SK-N-SH treated with all-trans-retinoic acid at 6 μM for 48 hours (cell line): Measurements from ENCODE around the gene AP3S2.

Experiments
- ATAC-seq: fragments of 200-7000 bp; cut with Tn5 transposase; 3 replicates; pipeline ENCODE4 v1.9.1; 2020; ENCODE audit warnings: mild to moderate bottlenecking, moderate library complexity
- ARNTL ChIP-seq: fragments of 450-650 bp; formaldehyde crosslinking; IDR thresholded peaks from 2 replicates; pipeline ENCODE4 v1.5.0; 2020; ENCODE audit warnings: low read depth, mild to moderate bottlenecking, moderate library complexity, borderline replicate concordance
- CREB5 ChIP-seq: fragments of 250-450 bp; sonication (Bioruptor Pico); IDR thresholded peaks from 2 replicates; pipeline ENCODE4 v1.5.1; 2020; ENCODE audit warnings: low read depth, mild to moderate bottlenecking, moderate library complexity
- CSDC2 ChIP-seq: fragments of 250-450 bp; sonication (Bioruptor Pico); IDR thresholded peaks from 2 replicates; pipeline ENCODE4 v1.5.0; 2020; ENCODE audit warnings: mild to moderate bottlenecking, moderate library complexity
- CSRNP3 ChIP-seq: fragments of 250-450 bp; sonication (Bioruptor Pico); IDR thresholded peaks from 2 replicates; pipeline ENCODE4 v1.5.1; 2021; ENCODE audit warnings: mild to moderate bottlenecking, moderate library complexity
- ESRRG ChIP-seq: fragments of 250-450 bp; sonication (Bioruptor Pico); IDR thresholded peaks from 2 replicates; pipeline ENCODE4 v1.6.1; 2021; ENCODE audit warnings: mild to moderate bottlenecking
- GLIS3 ChIP-seq: fragments of 250-450 bp; sonication (Bioruptor Pico); IDR thresholded peaks from 2 replicates; pipeline ENCODE4 v1.5.0; 2020; ENCODE audit warnings: mild to moderate bottlenecking, moderate library complexity
- OSR1 ChIP-seq: fragments of 250-450 bp; sonication (Bioruptor Pico); IDR thresholded peaks from 2 replicates; pipeline ENCODE4 v1.8.0; 2022; ENCODE audit warnings: moderate library complexity, mild to moderate bottlenecking, inconsistent platforms
- PATZ1 ChIP-seq: fragments of 250-450 bp; sonication (Bioruptor Pico); IDR thresholded peaks from 2 replicates; pipeline ENCODE4 v1.8.0; 2020; ENCODE audit warnings: mild to moderate bottlenecking, moderate library complexity, borderline replicate concordance
- POU6F1 ChIP-seq: fragments of 250-450 bp; sonication (Bioruptor Pico); IDR thresholded peaks from 2 replicates; pipeline ENCODE4 v1.8.0; 2021; ENCODE audit warnings: low read depth, mild to moderate bottlenecking, moderate library complexity, borderline replicate concordance
- PPARA ChIP-seq: fragments of 250-450 bp; sonication (Bioruptor Pico); IDR thresholded peaks from 2 replicates; pipeline ENCODE4 v1.5.0; 2020; ENCODE audit warnings: mild to moderate bottlenecking, borderline replicate concordance
- RARB ChIP-seq: fragments of 250-450 bp; sonication (Bioruptor Pico); IDR thresholded peaks from 2 replicates; pipeline ENCODE4 v1.8.0; 2021; ENCODE audit warnings: mild to moderate bottlenecking, moderate library complexity
- SNAI2 ChIP-seq: fragments of 250-450 bp; sonication (Bioruptor Pico); IDR thresholded peaks from 2 replicates; pipeline ENCODE4 v1.5.0; 2020; ENCODE audit warnings: mild to moderate bottlenecking, moderate library complexity
- TCF4 ChIP-seq: fragments of 250-450 bp; sonication (Bioruptor Pico); IDR thresholded peaks from 2 replicates; pipeline ENCODE4 v1.8.0; 2021; ENCODE audit warnings: mild to moderate bottlenecking, moderate library complexity, borderline replicate concordance
- TOX ChIP-seq: fragments of 250-450 bp; sonication (Bioruptor Pico); IDR thresholded peaks from 2 replicates; pipeline ENCODE4 v1.8.0; 2021; ENCODE audit warnings: mild to moderate bottlenecking, moderate library complexity, borderline replicate concordance
- TSHZ2 ChIP-seq: fragments of 250-450 bp; sonication (Bioruptor Pico); IDR thresholded peaks from 2 replicates; pipeline ENCODE4 v1.5.0; 2020; ENCODE audit warnings: mild to moderate bottlenecking, moderate library complexity
- ZC3H10 ChIP-seq: fragments of 250-450 bp; sonication (Bioruptor Pico); IDR thresholded peaks from 2 replicates; pipeline ENCODE4 v1.5.1; 2021; ENCODE audit warnings: mild to moderate bottlenecking, moderate library complexity
- ZFP3 ChIP-seq: fragments of 250-450 bp; sonication (Bioruptor Pico); IDR thresholded peaks from 2 replicates; pipeline ENCODE4 v1.5.0; 2020; ENCODE audit warnings: mild to moderate bottlenecking, moderate library complexity
- ZFP30 ChIP-seq: fragments of 450-650 bp; formaldehyde crosslinking; IDR thresholded peaks from 2 replicates; pipeline ENCODE4 v1.5.0; 2022; ENCODE audit warnings: mild to moderate bottlenecking, moderate library complexity
- ZNF565 ChIP-seq: fragments of 450-650 bp; formaldehyde crosslinking; conservative IDR thresholded peaks from 2 replicates; pipeline ENCODE4 v1.5.0; 2020; ENCODE audit warnings: low read depth, mild to moderate bottlenecking, moderate library complexity
- ZNF70 ChIP-seq: fragments of 450-650 bp; formaldehyde crosslinking; IDR thresholded peaks from 2 replicates; pipeline ENCODE4 v1.5.0; 2020; ENCODE audit warnings: mild to moderate bottlenecking, moderate library complexity
- ZNF8 ChIP-seq: fragments of 450-650 bp; formaldehyde crosslinking; IDR thresholded peaks from 2 replicates; pipeline ENCODE4 v1.5.0; 2020; ENCODE audit warnings: mild to moderate bottlenecking, moderate library complexity

AP3S2 gene

GRCh38 chr15:89880727-89881126 is 13.1 kb downstream of the AP3S2 start:
- ATAC-seq: no peak
- no peak for TF ChIP-seq TOX (CRISPR knock-in tag)
- TF ChIP-seq ZNF8: no peak
- TF ChIP-seq ZFP30 (CRISPR knock-in tag): no peak
- no peak for TF ChIP-seq ZNF565
- no peak for TF ChIP-seq PPARA (CRISPR knock-in tag)
- no peak for TF ChIP-seq ESRRG (CRISPR knock-in tag)
- TF ChIP-seq OSR1 (CRISPR knock-in tag): no peak
- no peak for TF ChIP-seq ARNTL (CRISPR knock-in tag)
- no peak for TF ChIP-seq TSHZ2 (CRISPR knock-in tag)
- TF ChIP-seq TCF4 (CRISPR knock-in tag): no peak
- no peak for TF ChIP-seq SNAI2 (CRISPR knock-in tag)
- TF ChIP-seq GLIS3 (CRISPR knock-in tag): no peak
- TF ChIP-seq ZFP3: no peak
- no peak for TF ChIP-seq CREB5 (CRISPR knock-in tag)
- no peak for TF ChIP-seq POU6F1 (CRISPR knock-in tag)

GRCh38 chr15:89878323-89878722 is 15.5 kb downstream of the AP3S2 start:
- ATAC-seq: no peak
- TF ChIP-seq GLIS3 (CRISPR knock-in tag) (no peak), CREB5 (CRISPR knock-in tag) (no peak), ESRRG (CRISPR knock-in tag) (no peak), CSDC2 (CRISPR knock-in tag) (no peak), ARNTL (CRISPR knock-in tag) (no peak), PPARA (CRISPR knock-in tag) (no peak), CSRNP3 (CRISPR knock-in tag) (no peak), ZNF8 (no peak), ZFP30 (CRISPR knock-in tag) (no peak), ZC3H10 (CRISPR knock-in tag) (no peak), ZFP3 (no peak), PATZ1 (CRISPR knock-in tag) (no peak), POU6F1 (CRISPR knock-in tag) (no peak), ZNF70 (CRISPR knock-in tag) (no peak), OSR1 (CRISPR knock-in tag) (no peak), RARB (CRISPR knock-in tag) (no peak), ZNF565 (no peak), TOX (CRISPR knock-in tag) (no peak), TCF4 (CRISPR knock-in tag) (no peak)
